Nephron (organoid): ENCODE results near the gene M1AP.

ENCODE experiments used
- H3K27ac Mint-ChIP-seq, 3 experiments: 2 replicates each; pipeline ENCODE4 v1.8.0; 2020; ENCODE audit warnings: mixed read lengths in 3 of 3, mild to moderate bottlenecking in 2 of 3, moderate library complexity in 1 of 3
- H3K27me3 Mint-ChIP-seq: 2 replicates; pipeline ENCODE4 v1.8.0; 2021; ENCODE audit warnings: low read depth, mild to moderate bottlenecking, moderate library complexity, mixed read lengths
- H3K36me3 Mint-ChIP-seq: 2 replicates; pipeline ENCODE4 v1.8.0; 2020; ENCODE audit warnings: low read depth, mixed read lengths
- H3K4me1 Mint-ChIP-seq: 2 replicates; pipeline ENCODE4 v1.8.0; 2020; ENCODE audit warnings: mixed read lengths
- H3K4me3 Mint-ChIP-seq, 3 experiments: 2 replicates each; pipeline ENCODE4 v1.8.0; 2020; ENCODE audit warnings: mild to moderate bottlenecking in 3 of 3, mixed read lengths in 3 of 3, moderate library complexity in 2 of 3
- H3K9me3 Mint-ChIP-seq: 2 replicates; pipeline ENCODE4 v1.8.0; 2020; ENCODE audit warnings: mixed read lengths
- CTCF ChIP-seq, 3 experiments: fragments of 200-600 bp; sonication (generic); IDR thresholded peaks; one replicate each; pipeline ENCODE4 v1.5.0; 2021; ENCODE audit warnings: antibody characterized with exemption in 3 of 3; ENCODE audit not compliant: unreplicated experiment in 3 of 3

M1AP gene

GRCh38 chr2:74618410-74619083, 29.6 kb downstream of the M1AP start:
- H3K4me3 Mint-ChIP-seq: no peak overlapping the region
- H3K9me3 Mint-ChIP-seq: no peaks in the 10 kb centered on the region
- no peaks in the 10 kb centered on the region for H3K36me3 Mint-ChIP-seq
- no peak overlapping the region for H3K27ac Mint-ChIP-seq
- no peaks in the 10 kb centered on the region for H3K4me1 Mint-ChIP-seq
- H3K27me3 Mint-ChIP-seq: peaks cover 8% of the 10 kb centered on the region
- TF ChIP-seq CTCF (IDR thresholded peaks at IDR 0.05; ENCODE audit: unreplicated experiment in 3 of 3): no peak

- no peaks in the 10 kb centered on the region for H3K4me1 Mint-ChIP-seq
- H3K4me3 Mint-ChIP-seq: no peak overlapping the region
- no peaks in the 10 kb centered on the region for H3K9me3 Mint-ChIP-seq
- H3K27me3 Mint-ChIP-seq: peaks cover 8% of the 10 kb centered on the region
- TF ChIP-seq CTCF (IDR thresholded peaks at IDR 0.05; ENCODE audit: unreplicated experiment in 3 of 3): no peak
- no peaks in the 10 kb centered on the region for H3K36me3 Mint-ChIP-seq
- H3K27ac Mint-ChIP-seq: no peak overlapping the region
These were observed 31.0 kb downstream of the M1AP start for GRCh38 chr2:74617122-74617521.

GRCh38 chr2:74606927-74607326, 41.2 kb downstream of the M1AP start:
- Mint-ChIP-seq H3K9me3 (peaks cover 4% of the 10 kb centered on the region), H3K27me3 (peaks cover 40% of the 10 kb centered on the region), H3K36me3 (no peaks in the 10 kb centered on the region), H3K4me1 (no peaks in the 10 kb centered on the region), H3K4me3 (no peak overlapping the region), H3K27ac (no peak overlapping the region)
- TF ChIP-seq CTCF (IDR thresholded peaks at IDR 0.05; ENCODE audit: unreplicated experiment in 3 of 3): no peak

GRCh38 chr2:74603282-74604000, 44.7 kb downstream of the M1AP start:
- peaks cover 37% of the 10 kb centered on the region for H3K27me3 Mint-ChIP-seq
- H3K4me3 Mint-ChIP-seq: no peak overlapping the region
- no peaks in the 10 kb centered on the region for H3K36me3 Mint-ChIP-seq
- H3K27ac Mint-ChIP-seq: no peak overlapping the region
- no peak for TF ChIP-seq CTCF (IDR thresholded peaks at IDR 0.05; ENCODE audit: unreplicated experiment in 3 of 3)
- H3K9me3 Mint-ChIP-seq: no peaks in the 10 kb centered on the region
- H3K4me1 Mint-ChIP-seq: no peaks in the 10 kb centered on the region

GRCh38 chr2:74602586-74603281, 45.4 kb downstream of the M1AP start:
- Mint-ChIP-seq H3K36me3 (no peaks in the 10 kb centered on the region), H3K27ac (no peak overlapping the region), H3K27me3 (peaks cover 37% of the 10 kb centered on the region), H3K4me1 (no peaks in the 10 kb centered on the region), H3K4me3 (no peak overlapping the region), H3K9me3 (no peaks in the 10 kb centered on the region)
- TF ChIP-seq CTCF (IDR thresholded peaks at IDR 0.05; ENCODE audit: unreplicated experiment in 3 of 3): no peak
